WTC11 (cell line): ENCODE data around the gene EMX1. TPM values are rescaled to one million over a fixed set of nuclear protein-coding genes. Genes with fewer than 3 reads are reported as not detected.

ENCODE experiments used
- ATAC-seq: fragments of 200-7000 bp; cut with Tn5 transposase; 2 replicates; pipeline ENCODE4 v1.10.0; 2021; ENCODE audit warnings: mild to moderate bottlenecking, moderate library complexity
- CTCF ChIA-PET: fragments of 300-600 bp; sonication (Branson Sonifier 250); formaldehyde crosslinking; loops from one replicate; lab custom pipeline; 2021; ENCODE audit warnings: antibody characterized with exemption; lab: Charles Lee
- POLR2A ChIA-PET: fragments of 350-600 bp; sonication (Branson Sonifier 250); formaldehyde crosslinking; loops from one replicate; lab custom pipeline; 2021; ENCODE audit warnings: antibody characterized with exemption; lab: Charles Lee
- DNase-seq: peaks from one replicate; pipeline ENCODE4 v3.0.0; 2021; ENCODE audit warnings: low spot score
- H3K27ac Mint-ChIP-seq: 2 replicates; pipeline ENCODE4 v1.8.0; 2021; ENCODE audit warnings: mixed read lengths
- H3K27me3 Mint-ChIP-seq: 2 replicates; pipeline ENCODE4 v1.8.0; 2021; ENCODE audit warnings: low read depth, mild to moderate bottlenecking, moderate library complexity, mixed read lengths
- H3K36me3 Mint-ChIP-seq: 2 replicates; pipeline ENCODE4 v1.8.0; 2021; ENCODE audit warnings: mixed read lengths
- H3K4me1 Mint-ChIP-seq: 2 replicates; pipeline ENCODE4 v1.8.0; 2022; ENCODE audit warnings: mixed read lengths
- H3K4me3 Mint-ChIP-seq: 2 replicates; pipeline ENCODE4 v1.8.0; 2021; ENCODE audit warnings: mild to moderate bottlenecking, moderate library complexity, mixed read lengths
- H3K9me3 Mint-ChIP-seq: 2 replicates; pipeline ENCODE4 v1.8.0; 2021; ENCODE audit warnings: mixed read lengths
- ARID4B ChIP-seq: sonication (generic); formaldehyde crosslinking; IDR thresholded peaks from 2 replicates; pipeline ENCODE4 v1.8.0; 2023; ENCODE audit warnings: missing genetic modification reagents, mild to moderate bottlenecking, borderline replicate concordance
- CBFB ChIP-seq: sonication (generic); formaldehyde crosslinking; IDR thresholded peaks from 2 replicates; pipeline ENCODE4 v1.8.1; 2022; ENCODE audit warnings: mild to moderate bottlenecking, low read depth, missing genetic modification reagents
- CREM ChIP-seq: sonication (generic); formaldehyde crosslinking; IDR thresholded peaks from 2 replicates; pipeline ENCODE4 v1.8.1; 2022; ENCODE audit warnings: mild to moderate bottlenecking, missing genetic modification reagents, moderate library complexity
- ELF4 ChIP-seq: sonication (generic); formaldehyde crosslinking; IDR thresholded peaks from 2 replicates; pipeline ENCODE4 v1.8.1; 2022; ENCODE audit warnings: low read depth, mild to moderate bottlenecking, moderate library complexity, missing genetic modification reagents
- FOXJ3 ChIP-seq: sonication (generic); formaldehyde crosslinking; IDR thresholded peaks from 2 replicates; pipeline ENCODE4 v1.9.0; 2021; ENCODE audit warnings: missing genetic modification reagents, mild to moderate bottlenecking, borderline replicate concordance
- JUN ChIP-seq: sonication (generic); formaldehyde crosslinking; IDR thresholded peaks from 2 replicates; pipeline ENCODE4 v1.8.0; 2023; ENCODE audit warnings: mild to moderate bottlenecking, missing genetic modification reagents
- MLX ChIP-seq: sonication (generic); formaldehyde crosslinking; IDR thresholded peaks from 2 replicates; pipeline ENCODE4 v1.8.1; 2023; ENCODE audit warnings: mild to moderate bottlenecking, missing genetic modification reagents, moderate library complexity
- NFE2L1 ChIP-seq: sonication (generic); formaldehyde crosslinking; IDR thresholded peaks from 2 replicates; pipeline ENCODE4 v1.8.1; 2023; ENCODE audit warnings: missing genetic modification reagents
- NR1H2 ChIP-seq: sonication (generic); formaldehyde crosslinking; IDR thresholded peaks from 2 replicates; pipeline ENCODE4 v1.9.0; 2021; ENCODE audit warnings: mild to moderate bottlenecking, moderate library complexity, missing genetic modification reagents
- PRDM15 ChIP-seq: sonication (generic); formaldehyde crosslinking; IDR thresholded peaks from 2 replicates; pipeline ENCODE4 v1.8.0; 2022; ENCODE audit warnings: missing genetic modification reagents
- PRRX2 ChIP-seq: fragments of 250-450 bp; sonication (Bioruptor Pico); IDR thresholded peaks from 2 replicates; pipeline ENCODE4 v1.8.0; 2021; ENCODE audit warnings: mild to moderate bottlenecking
- RELA ChIP-seq: sonication (generic); formaldehyde crosslinking; IDR thresholded peaks from 2 replicates; pipeline ENCODE4 v1.8.1; 2022; ENCODE audit warnings: missing genetic modification reagents, mild to moderate bottlenecking, borderline replicate concordance
- RORB ChIP-seq: fragments of 250-450 bp; sonication (Bioruptor Pico); IDR thresholded peaks from 2 replicates; pipeline ENCODE4 v1.9.0; 2021; ENCODE audit warnings: mild to moderate bottlenecking
- SMAD4 ChIP-seq: sonication (generic); formaldehyde crosslinking; IDR thresholded peaks from 2 replicates; pipeline ENCODE4 v1.8.0; 2022; ENCODE audit warnings: mild to moderate bottlenecking, missing genetic modification reagents
- TEAD1 ChIP-seq: sonication (generic); formaldehyde crosslinking; IDR thresholded peaks from 2 replicates; pipeline ENCODE4 v1.8.0; 2022; ENCODE audit warnings: mild to moderate bottlenecking, missing genetic modification reagents
- USF2 ChIP-seq: sonication (generic); formaldehyde crosslinking; IDR thresholded peaks from 2 replicates; pipeline ENCODE4 v1.8.1; 2023; ENCODE audit warnings: mild to moderate bottlenecking, missing genetic modification reagents, moderate library complexity
- ZNF263 ChIP-seq: sonication (generic); formaldehyde crosslinking; IDR thresholded peaks from 2 replicates; pipeline ENCODE4 v1.8.1; 2022; ENCODE audit warnings: low read depth, mild to moderate bottlenecking, moderate library complexity, missing genetic modification reagents
- ZSCAN18 ChIP-seq: fragments of 250-450 bp; sonication (Bioruptor Pico); IDR thresholded peaks from 2 replicates; pipeline ENCODE4 v2.1.2; 2022; ENCODE audit warnings: mild to moderate bottlenecking, moderate library complexity
- total RNA-seq: library from RNA; stranded (reverse); gene quantifications from 3 replicates; pipeline ENCODE4 v1.2.3, GENCODE V29; 2021
- TF ChIP-seq, protein P1 (sequence below): sonication (generic); formaldehyde crosslinking; IDR thresholded peaks from 2 replicates; pipeline ENCODE4 v1.8.1; 2023; ENCODE audit warnings: mild to moderate bottlenecking, moderate library complexity, missing genetic modification reagents
- TF ChIP-seq, protein P2 (sequence below): fragments of 250-450 bp; sonication (Bioruptor Pico); IDR thresholded peaks from 2 replicates; pipeline ENCODE4 v1.8.0; 2021; ENCODE audit warnings: mild to moderate bottlenecking

The EMX1 gene
- total RNA-seq, 1 experiment from 2014 or later: 3.8 TPM

- TF ChIP-seq TEAD1 (CRISPR knock-in tag) (peak; percentile 57), PRRX2 (CRISPR knock-in tag) (no peak)
Observed at GRCh38 chr2:72923833-72924352, 6.6 kb downstream of the EMX1 start (continued).

- Mint-ChIP-seq H3K4me1 (peaks cover 28% of the 10 kb centered on the region), H3K27ac (no peak overlapping the region), H3K4me3 (peak overlapping the region; percentile 72), H3K9me3 (no peaks in the 10 kb centered on the region), H3K36me3 (peaks cover 6% of the 10 kb centered on the region), H3K27me3 (no peaks in the 10 kb centered on the region)
- CTCF ChIA-PET: interaction anchor here (0.6 to 8.3 kb wide), 16 partner anchors 7 to 288 kb away, joined by 3 to 113 read pairs (median 7); partner anchors contain the start of genes EMX1 and SPR
- ATAC-seq: peak; percentile 14
- peak; percentile 58 for DNase-seq
- POLR2A ChIA-PET: interaction anchor here (1.4 to 1.8 kb wide), 2 partner anchors 31 to 49 kb away, joined by 3 to 5 read pairs; no protein-coding TSS in a partner anchor
- TF ChIP-seq MLX (CRISPR knock-in tag) (no peak), SMAD4 (CRISPR knock-in tag) (no peak), ARID4B (peak; percentile 64; the same call in 1 of the 2 replicates), RELA (peak; percentile 53; the same call in 1 of the 2 replicates), FOXJ3 (CRISPR knock-in tag) (no peak), PRDM15 (CRISPR knock-in tag) (peak; percentile 48; the same call in 1 of the 2 replicates), NR1H2 (CRISPR knock-in tag) (no peak), NFE2L1 (CRISPR knock-in tag) (0 out of 2 replicates have a peak, but pooled peaks have one; percentile 77), RORB (CRISPR knock-in tag) (no peak), CBFB (CRISPR knock-in tag) (no peak), JUN (CRISPR knock-in tag) (0 out of 2 replicates have a peak, but pooled peaks have one; percentile 5), USF2 (no peak), CREM (CRISPR knock-in tag) (no peak), ZSCAN18 (CRISPR knock-in tag) (no peak), ELF4 (CRISPR knock-in tag) (no peak), ZNF263 (no peak)
- TF ChIP-seq, protein P1, sequence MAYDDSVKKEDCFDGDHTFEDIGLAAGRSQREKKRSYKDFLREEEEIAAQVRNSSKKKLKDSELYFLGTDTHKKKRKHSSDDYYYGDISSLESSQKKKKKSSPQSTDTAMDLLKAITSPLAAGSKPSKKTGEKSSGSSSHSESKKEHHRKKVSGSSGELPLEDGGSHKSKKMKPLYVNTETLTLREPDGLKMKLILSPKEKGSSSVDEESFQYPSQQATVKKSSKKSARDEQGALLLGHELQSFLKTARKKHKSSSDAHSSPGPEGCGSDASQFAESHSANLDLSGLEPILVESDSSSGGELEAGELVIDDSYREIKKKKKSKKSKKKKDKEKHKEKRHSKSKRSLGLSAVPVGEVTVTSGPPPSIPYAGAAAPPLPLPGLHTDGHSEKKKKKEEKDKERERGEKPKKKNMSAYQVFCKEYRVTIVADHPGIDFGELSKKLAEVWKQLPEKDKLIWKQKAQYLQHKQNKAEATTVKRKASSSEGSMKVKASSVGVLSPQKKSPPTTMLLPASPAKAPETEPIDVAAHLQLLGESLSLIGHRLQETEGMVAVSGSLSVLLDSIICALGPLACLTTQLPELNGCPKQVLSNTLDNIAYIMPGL (CRISPR knock-in tag): no peak
- TF ChIP-seq, protein P2, sequence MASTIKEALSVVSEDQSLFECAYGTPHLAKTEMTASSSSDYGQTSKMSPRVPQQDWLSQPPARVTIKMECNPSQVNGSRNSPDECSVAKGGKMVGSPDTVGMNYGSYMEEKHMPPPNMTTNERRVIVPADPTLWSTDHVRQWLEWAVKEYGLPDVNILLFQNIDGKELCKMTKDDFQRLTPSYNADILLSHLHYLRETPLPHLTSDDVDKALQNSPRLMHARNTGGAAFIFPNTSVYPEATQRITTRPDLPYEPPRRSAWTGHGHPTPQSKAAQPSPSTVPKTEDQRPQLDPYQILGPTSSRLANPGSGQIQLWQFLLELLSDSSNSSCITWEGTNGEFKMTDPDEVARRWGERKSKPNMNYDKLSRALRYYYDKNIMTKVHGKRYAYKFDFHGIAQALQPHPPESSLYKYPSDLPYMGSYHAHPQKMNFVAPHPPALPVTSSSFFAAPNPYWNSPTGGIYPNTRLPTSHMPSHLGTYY (CRISPR knock-in tag): no peak
Observed at GRCh38 chr2:72924353-72925240, 7.3 kb downstream of the EMX1 start.
